ACC112 (cell line): ENCODE results near the gene RING1.

Experiments
- H2AFZ ChIP-seq: fragments of 200-600 bp; sonication (generic); one replicate; pipeline ENCODE4 v1.6.0; 2017; ENCODE audit warnings: antibody characterized with exemption, low read length; ENCODE audit not compliant: unreplicated experiment
- H3K27ac ChIP-seq: fragments of 200-600 bp; sonication (generic); 2 replicates; pipeline ENCODE4 v1.5.1; 2014; ENCODE audit warnings: low read depth, mild to moderate bottlenecking, antibody characterized with exemption, low read length, moderate library complexity
- H3K27me3 ChIP-seq: fragments of 200-600 bp; sonication (generic); 2 replicates; pipeline ENCODE4 v1.6.1; 2014; ENCODE audit warnings: mild to moderate bottlenecking, antibody characterized with exemption, low read length, moderate library complexity, mixed read lengths; ENCODE audit not compliant: insufficient read depth
- H3K36me3 ChIP-seq: fragments of 200-600 bp; sonication (generic); 2 replicates; pipeline ENCODE4 v1.6.1; 2016; ENCODE audit warnings: mild to moderate bottlenecking, antibody characterized with exemption, low read length, moderate library complexity, mixed read lengths; ENCODE audit not compliant: insufficient read depth
- H3K4me1 ChIP-seq: fragments of 200-600 bp; sonication (generic); one replicate; pipeline ENCODE4 v1.6.1; 2016; ENCODE audit warnings: low read length, mixed read lengths; ENCODE audit not compliant: insufficient read depth, unreplicated experiment, control insufficient read depth
- H3K4me3 ChIP-seq: fragments of 200-600 bp; sonication (generic); 2 replicates; pipeline ENCODE4 v1.5.1; 2014; ENCODE audit warnings: mild to moderate bottlenecking, low read depth, low read length
- H3K79me2 ChIP-seq: fragments of 200-600 bp; sonication (generic); one replicate; pipeline ENCODE4 v1.6.0; 2016; ENCODE audit warnings: low read length; ENCODE audit not compliant: control insufficient read depth, unreplicated experiment, insufficient read depth

Gene RING1

GRCh38 chr6:33208091-33208967 lies at the start of gene RING1:
Gene RING1 (plus strand): TSS chr6:33208500. CDS start chr6:33208823, 323 bp downstream.
- Histone ChIP-seq H3K27ac (peak within 1 kb of the TSS; percentile 90), H3K4me1 (peaks cover 45% of the 10 kb centered on the region), H3K4me3 (peak within 1 kb of the TSS; percentile 79), H3K27me3 (no peaks in the 10 kb centered on the region), H2AFZ (peak within 1 kb of the TSS; percentile 32), H3K36me3 (no peaks in the 10 kb centered on the region), H3K79me2 (peaks cover 8% of the 10 kb centered on the region)

- Histone ChIP-seq H3K4me3 (no peak overlapping the region), H2AFZ (no peak overlapping the region), H3K27ac (0 out of 2 replicates have a peak overlapping the region, but pooled peaks have one; percentile 66), H3K79me2 (no peaks in the 10 kb centered on the region), H3K4me1 (peaks cover 16% of the 10 kb centered on the region), H3K36me3 (no peaks in the 10 kb centered on the region), H3K27me3 (no peaks in the 10 kb centered on the region)
Measured at GRCh38 chr6:33160096-33160495, 48.2 kb upstream of the RING1 start.

GRCh38 chr6:33160728-33161344 lies 47.5 kb upstream of the RING1 start:
- Histone ChIP-seq H3K27me3 (no peaks in the 10 kb centered on the region), H3K27ac (peak overlapping the region; percentile 66), H3K79me2 (no peaks in the 10 kb centered on the region), H3K4me3 (peak overlapping the region; percentile 77), H3K4me1 (peaks cover 16% of the 10 kb centered on the region), H2AFZ (no peak overlapping the region), H3K36me3 (no peaks in the 10 kb centered on the region)

GRCh38 chr6:33161354-33162331 lies 46.7 kb upstream of the RING1 start:
- Histone ChIP-seq H3K4me1 (peaks cover 16% of the 10 kb centered on the region), H3K36me3 (no peaks in the 10 kb centered on the region), H3K27me3 (no peaks in the 10 kb centered on the region), H3K4me3 (peak overlapping the region; percentile 77), H2AFZ (peak overlapping the region; percentile 26), H3K79me2 (no peaks in the 10 kb centered on the region), H3K27ac (peak overlapping the region; percentile 66)

- H3K4me3 ChIP-seq: no peak overlapping the region
- H3K27ac ChIP-seq: no peak overlapping the region
- H3K79me2 ChIP-seq: no peaks in the 10 kb centered on the region
- H3K27me3 ChIP-seq: no peaks in the 10 kb centered on the region
- no peak overlapping the region for H2AFZ ChIP-seq
- H3K36me3 ChIP-seq: no peaks in the 10 kb centered on the region
- H3K4me1 ChIP-seq: peaks cover 16% of the 10 kb centered on the region
Measured at GRCh38 chr6:33163540-33163939, 44.8 kb upstream of the RING1 start.

GRCh38 chr6:33164176-33164575 lies 44.1 kb upstream of the RING1 start:
- Histone ChIP-seq H3K4me1 (peaks cover 16% of the 10 kb centered on the region), H3K27ac (no peak overlapping the region), H3K27me3 (no peaks in the 10 kb centered on the region), H3K36me3 (no peaks in the 10 kb centered on the region), H2AFZ (no peak overlapping the region), H3K4me3 (no peak overlapping the region), H3K79me2 (no peaks in the 10 kb centered on the region)

GRCh38 chr6:33164665-33165373 lies 43.5 kb upstream of the RING1 start:
- Histone ChIP-seq H3K4me1 (peaks cover 16% of the 10 kb centered on the region), H3K79me2 (no peaks in the 10 kb centered on the region), H2AFZ (no peak overlapping the region), H3K4me3 (no peak overlapping the region), H3K27ac (no peak overlapping the region), H3K27me3 (no peaks in the 10 kb centered on the region), H3K36me3 (no peaks in the 10 kb centered on the region)

GRCh38 chr6:33165581-33166258 lies 42.6 kb upstream of the RING1 start:
- H3K4me1 ChIP-seq: peaks cover 14% of the 10 kb centered on the region
- H3K4me3 ChIP-seq: no peak overlapping the region
- H3K27me3 ChIP-seq: no peaks in the 10 kb centered on the region
- H2AFZ ChIP-seq: no peak overlapping the region
- H3K79me2 ChIP-seq: no peaks in the 10 kb centered on the region
- H3K36me3 ChIP-seq: no peaks in the 10 kb centered on the region
- no peak overlapping the region for H3K27ac ChIP-seq

- H3K4me1 ChIP-seq: peaks cover 10% of the 10 kb centered on the region
- H3K36me3 ChIP-seq: no peaks in the 10 kb centered on the region
- H2AFZ ChIP-seq: no peak overlapping the region
- H3K27ac ChIP-seq: no peak overlapping the region
- no peaks in the 10 kb centered on the region for H3K79me2 ChIP-seq
- no peak overlapping the region for H3K4me3 ChIP-seq
- no peaks in the 10 kb centered on the region for H3K27me3 ChIP-seq
Measured at GRCh38 chr6:33166363-33166762, 41.9 kb upstream of the RING1 start.
